ENCODE results near the gene PCNX4.

DNA sequence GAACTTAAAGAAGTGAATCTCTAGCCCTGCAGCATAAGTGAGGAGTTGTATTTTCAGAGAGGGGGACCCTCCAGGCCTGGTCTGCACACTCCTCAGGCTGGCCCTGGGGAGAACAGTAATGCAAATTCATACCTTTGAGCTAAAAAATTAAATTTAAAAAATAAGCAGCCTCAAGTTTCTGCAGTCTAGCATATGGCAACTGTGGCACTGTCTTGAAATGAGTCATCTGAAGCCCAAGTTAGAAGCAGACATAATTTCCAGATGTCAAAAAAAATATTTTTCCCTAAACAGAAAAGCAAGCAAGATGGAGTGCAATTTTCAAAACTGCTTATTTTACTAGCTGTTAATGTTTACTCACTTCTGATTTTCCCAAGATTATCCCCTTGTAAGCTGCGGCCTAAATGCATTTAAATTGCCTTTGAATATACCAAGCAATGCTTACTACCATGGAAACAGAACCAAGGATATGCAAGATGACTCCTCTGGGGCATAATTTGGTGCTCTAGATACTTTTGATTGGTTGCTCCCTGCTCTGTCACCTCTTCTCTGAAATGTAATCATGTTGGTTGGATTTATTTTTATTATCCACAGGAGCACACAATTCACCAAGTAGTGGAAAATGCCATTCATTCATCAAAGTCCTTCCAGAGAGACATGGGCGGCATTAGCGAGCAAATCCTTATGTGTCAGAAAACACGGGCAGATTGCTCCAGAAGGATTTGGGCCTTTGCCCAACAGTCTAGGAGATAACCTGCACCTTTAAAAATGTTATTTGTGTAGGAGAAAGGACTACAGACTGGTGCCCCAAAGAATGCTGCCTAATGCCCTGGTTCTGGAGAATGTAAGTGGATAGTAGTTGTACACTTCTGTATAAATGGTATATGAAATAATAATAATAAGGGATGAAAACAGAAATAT, 98.5 kb downstream of the PCNX4 start:
- TF ChIP-seq, protein P1, sequence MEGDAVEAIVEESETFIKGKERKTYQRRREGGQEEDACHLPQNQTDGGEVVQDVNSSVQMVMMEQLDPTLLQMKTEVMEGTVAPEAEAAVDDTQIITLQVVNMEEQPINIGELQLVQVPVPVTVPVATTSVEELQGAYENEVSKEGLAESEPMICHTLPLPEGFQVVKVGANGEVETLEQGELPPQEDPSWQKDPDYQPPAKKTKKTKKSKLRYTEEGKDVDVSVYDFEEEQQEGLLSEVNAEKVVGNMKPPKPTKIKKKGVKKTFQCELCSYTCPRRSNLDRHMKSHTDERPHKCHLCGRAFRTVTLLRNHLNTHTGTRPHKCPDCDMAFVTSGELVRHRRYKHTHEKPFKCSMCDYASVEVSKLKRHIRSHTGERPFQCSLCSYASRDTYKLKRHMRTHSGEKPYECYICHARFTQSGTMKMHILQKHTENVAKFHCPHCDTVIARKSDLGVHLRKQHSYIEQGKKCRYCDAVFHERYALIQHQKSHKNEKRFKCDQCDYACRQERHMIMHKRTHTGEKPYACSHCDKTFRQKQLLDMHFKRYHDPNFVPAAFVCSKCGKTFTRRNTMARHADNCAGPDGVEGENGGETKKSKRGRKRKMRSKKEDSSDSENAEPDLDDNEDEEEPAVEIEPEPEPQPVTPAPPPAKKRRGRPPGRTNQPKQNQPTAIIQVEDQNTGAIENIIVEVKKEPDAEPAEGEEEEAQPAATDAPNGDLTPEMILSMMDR (IDR thresholded peaks at IDR 0.05; ENCODE audit: low read length): no peak
- no peak for TF ChIP-seq EZH2 (optimal IDR thresholded peaks at IDR 0.05; ENCODE audit: low read depth, low read length)
- no peak for TF ChIP-seq EZH2phosphoT487 (IDR thresholded peaks at IDR 0.05; ENCODE audit: low read length)
